SH-SY5Y (cell line): ENCODE data around the gene SNCB.

Source experiments
- GATA2 ChIP-seq: IDR thresholded peaks from 2 replicates; pipeline ENCODE4 v1.6.1; 2011; ENCODE audit warnings: mild to moderate bottlenecking, low read depth, low read length
- GATA3 ChIP-seq: IDR thresholded peaks from 2 replicates; pipeline ENCODE4 v1.6.1; 2011; ENCODE audit warnings: low read depth, mild to moderate bottlenecking, low read length, moderate library complexity

The SNCB gene

DNA sequence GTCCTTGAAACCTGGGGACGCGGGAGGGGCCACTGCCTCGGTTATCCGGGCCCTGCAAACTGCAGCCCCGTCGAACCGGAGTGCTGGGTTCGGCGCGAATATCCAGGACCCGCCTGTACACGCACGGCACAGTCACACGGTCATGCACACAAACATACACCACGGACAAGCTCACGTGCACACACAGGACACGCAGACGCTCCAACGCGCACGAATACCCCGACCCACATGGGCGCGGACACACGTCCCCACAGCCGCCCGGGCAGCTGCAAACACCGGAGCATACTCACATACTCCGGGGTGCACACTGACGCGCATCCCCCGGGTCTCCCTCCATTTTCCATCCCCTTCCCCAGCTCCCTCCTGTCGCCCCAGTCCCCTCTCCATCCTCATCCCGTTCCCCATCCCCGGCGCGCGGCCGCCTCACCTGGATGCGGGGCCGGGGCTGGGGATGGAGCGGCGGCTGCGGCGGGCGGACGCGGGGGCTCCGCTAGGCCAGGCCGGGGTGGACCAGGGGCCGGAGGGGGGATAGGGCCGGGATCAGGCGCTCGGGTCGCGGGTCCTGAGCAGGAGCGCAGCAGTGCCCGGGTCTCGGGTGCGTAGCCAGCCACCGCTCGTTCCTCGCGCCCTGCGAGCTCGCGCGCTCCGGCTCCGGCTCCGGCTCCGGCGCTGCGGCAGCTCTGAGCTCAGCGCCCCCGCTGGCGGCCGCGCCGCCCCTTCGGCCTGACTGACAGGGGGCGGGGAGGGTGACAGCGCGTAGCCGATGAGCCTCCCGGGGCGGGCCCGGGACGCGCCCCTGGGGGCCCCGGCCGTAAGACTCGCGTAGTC lies at the start of gene SNCB, which contains the start of gene EIF4E1B:
TSS of gene SNCB (minus strand) at position 682 of the 828 bp plus-strand sequence. CDS start 880 bp downstream, outside the sequence.
TSS of gene EIF4E1B (plus strand) at position 823 of the 828 bp plus-strand sequence. CDS start 12,113 bp downstream, outside the sequence.
- TF ChIP-seq GATA2 (no peak), GATA3 (no peak)

DNA sequence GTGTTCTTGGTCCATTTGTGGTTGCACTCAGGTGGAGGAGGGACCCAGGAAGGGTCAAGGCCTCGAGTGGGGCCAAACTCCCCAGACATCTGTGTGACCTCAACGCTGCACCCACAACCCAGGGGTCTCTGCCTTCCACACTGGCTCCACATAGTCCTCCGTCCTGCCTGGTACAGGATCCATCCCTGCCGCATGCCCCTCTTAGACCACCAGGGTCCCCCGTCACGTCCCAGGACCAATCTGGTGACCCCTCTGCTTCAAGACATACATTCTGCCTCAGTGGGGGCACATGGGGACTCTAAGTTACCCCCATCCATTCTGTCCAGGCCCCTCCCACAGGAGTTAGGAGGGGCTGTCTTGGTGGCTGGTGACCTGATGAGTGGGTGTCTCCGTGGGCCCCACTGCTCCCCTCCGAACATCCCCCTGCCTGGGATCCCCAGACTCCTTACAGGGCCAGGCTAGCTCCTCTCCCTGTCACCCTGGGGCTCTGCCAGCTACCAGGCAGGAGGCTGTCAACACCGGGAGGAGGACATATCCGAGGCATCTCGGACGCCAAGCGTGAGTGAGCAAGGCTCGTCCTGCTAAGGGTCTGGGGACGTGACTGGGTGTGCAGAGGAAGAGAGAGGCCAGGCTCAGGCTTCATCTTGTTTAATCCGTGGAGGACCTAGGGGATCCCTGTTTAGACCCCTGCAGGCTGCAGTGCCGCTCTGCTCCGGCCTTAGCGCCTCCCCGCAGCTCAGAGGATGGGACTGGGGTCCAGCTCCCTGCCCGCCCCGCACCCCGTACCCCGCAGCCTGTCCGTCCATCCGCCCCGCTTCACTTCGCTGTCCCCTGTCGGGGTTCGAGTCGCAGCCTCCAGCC lies 49.3 kb upstream of the SNCB start:
- no peak for TF ChIP-seq GATA3
- TF ChIP-seq GATA2: no peak

DNA sequence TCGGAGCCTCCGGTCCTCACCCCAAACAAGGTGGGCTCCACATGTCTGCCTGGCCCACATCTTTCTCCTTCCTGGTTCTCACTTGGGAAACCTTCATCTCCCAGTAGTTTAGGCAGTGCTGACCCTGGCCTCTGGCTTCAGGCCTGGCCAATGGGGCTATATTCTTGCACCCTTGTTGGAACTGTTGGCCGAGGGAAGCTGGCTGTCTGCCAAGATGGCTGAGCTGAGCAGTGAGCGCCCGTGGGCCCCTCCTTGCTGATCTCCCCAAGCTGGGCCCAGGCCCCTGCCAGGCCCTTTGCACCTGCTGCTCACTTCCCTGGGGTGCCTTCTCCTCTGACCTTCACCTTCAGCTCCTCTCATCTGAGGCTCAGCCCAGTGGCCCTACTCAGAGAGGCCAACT lies 48.2 kb upstream of the SNCB start:
- TF ChIP-seq GATA2: no peak
- TF ChIP-seq GATA3: no peak

DNA sequence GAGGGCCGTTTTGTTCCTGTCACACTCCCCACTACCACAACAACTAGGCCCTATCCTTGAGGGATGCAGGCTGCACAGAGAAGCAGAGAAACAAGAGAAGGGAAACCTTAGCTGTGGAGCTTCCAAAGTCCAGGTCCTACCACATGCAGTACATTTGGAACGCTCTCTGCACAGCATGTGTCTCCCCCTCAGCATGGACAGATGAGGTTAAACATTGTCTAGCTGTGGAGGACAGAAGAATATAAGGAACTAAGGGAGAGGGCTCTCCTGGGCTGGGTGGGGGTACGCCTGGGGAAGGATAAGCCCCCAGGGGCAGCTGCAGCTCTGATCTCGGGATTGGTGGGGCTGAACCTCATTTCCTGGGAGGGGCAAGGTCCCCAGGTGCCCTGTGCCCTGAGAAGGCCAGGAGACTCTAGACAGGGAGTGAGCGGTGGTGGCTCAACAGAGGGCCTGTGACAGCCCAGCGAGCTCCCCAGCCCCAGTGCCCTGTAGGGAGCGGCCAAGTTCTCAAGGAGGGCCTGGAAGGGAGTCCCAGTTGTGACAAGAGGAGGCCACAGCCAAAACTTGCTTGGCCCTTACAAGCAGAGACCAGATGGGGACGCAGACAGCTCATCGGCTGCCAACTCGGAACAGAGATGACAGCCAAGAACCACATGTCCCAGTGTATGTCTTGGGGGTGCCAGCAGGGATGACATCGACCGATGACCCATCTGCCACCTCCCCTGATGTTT lies 47.0 kb upstream of the SNCB start:
- TF ChIP-seq GATA3 (no peak), GATA2 (no peak)

DNA sequence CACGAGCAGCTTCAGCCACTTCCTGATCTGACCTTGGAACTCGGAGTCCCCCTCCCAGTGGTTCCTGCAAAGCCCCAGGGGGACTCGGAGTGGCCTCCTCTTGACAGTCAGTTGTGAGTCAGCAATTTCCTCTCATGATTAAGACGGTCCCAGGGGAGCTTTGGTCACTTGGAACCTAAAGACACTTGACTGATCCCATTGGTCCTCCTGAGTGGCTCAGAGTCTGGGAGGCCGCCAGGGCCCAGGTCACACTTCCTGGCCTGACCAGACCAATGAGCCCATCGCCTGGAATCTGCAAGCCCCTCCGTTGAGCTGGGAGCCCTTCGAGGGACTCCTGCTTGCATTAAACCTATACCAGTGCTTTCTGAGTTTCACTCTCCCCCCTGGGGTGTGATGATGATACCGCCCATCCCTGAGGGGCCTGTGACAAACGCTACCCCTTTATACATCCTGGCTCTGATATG lies 46.1 kb upstream of the SNCB start:
- no peak for TF ChIP-seq GATA3
- TF ChIP-seq GATA2: no peak

DNA sequence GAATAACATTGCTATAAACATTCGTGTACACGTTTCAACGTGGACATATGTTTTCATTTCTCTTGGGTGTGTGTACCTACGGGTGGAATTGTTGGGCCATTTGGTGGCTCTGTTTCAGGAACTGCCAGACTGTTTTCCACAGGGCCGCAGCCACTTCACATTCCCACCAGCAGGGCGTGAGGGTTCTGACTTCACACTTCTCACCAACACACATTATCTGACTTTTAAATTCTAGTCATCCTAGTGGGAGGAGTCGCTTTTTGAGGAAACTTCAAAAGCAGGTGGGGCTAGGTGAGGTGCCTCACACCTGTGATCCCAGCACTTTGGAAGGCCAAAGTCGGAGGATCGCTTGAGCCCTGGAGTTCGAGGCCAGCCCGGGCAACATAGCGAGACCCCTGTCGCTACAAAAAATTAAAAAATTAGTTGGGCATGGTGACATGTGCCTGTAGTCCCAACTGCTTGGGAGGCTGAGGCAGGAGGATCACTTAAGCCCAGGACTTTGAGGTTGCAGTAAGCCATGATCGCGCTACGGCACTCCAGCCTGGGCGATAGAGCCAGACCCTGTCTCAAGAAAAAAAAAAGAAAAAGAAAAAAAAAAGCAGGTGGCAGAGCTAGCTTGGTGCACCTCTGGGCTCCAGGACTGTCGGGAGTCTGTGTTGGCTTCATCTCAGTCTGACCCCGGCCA lies 45.5 kb upstream of the SNCB start:
- TF ChIP-seq GATA2 (no peak), GATA3 (no peak)

DNA sequence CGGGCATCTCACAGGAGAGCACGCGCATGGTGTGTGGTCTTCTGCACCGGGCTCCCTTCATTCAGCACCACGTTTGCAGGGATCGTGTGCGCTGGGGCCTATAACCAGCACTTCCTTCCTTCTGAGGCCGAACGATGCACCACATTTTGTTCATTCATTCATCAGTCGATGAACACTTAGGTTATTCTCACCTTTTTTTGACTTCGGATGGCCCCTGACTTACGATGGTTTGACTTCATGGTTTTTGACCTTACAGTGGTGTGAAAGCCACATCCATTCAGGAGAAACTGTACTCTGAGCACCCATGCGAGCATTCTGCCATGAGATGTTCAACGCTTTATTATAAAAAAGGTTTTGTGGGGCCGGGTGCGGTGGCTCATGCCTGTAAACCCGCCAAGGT lies 44.5 kb upstream of the SNCB start:
- TF ChIP-seq GATA2 (no peak), GATA3 (no peak)

DNA sequence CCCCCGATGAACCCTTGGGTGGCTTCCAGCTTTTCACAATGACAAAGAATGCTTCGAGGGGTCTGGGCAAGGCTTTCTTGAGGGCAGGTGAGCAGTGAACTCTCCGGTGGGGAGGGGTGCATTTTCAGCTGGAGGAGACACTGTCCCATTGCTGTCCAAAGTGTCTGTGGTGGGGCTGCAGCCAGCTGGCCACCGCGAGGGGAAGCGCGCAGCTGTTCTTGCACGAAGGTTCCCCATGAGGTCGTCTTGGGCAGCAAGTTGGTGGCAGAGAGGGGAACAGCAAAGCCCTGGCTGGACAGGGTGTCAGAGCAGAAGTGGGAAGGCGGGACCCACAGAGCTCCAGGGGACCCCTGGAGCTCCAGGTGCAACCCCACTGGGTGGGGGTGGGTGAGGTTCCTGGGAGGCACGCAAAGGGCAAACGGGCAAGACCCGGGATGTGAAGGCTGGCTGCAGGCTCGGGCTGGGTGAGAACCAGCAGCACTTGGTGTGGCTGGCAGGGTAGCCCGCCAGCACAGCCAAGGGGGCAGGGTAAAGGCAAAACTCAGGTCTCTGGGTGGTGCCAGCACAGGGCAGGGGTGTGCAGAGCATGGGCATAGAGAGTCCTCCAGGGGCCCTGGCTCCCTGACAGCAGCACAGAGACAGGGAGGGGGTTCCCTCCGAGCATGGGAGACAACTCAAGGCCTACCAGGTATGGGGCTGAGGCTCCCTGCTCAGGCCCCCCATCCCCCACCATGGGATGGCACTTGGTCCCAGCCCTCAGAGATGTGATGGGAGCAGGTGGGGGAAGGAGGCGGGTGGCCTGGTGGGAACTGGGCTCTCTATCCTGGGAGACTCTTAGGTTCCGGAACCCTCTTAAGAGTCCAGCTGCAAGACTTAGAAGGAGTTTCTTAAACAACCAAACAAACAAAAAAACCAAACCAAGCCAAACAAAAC lies 43.6 kb upstream of the SNCB start:
- TF ChIP-seq GATA3: no peak
- TF ChIP-seq GATA2: no peak

DNA sequence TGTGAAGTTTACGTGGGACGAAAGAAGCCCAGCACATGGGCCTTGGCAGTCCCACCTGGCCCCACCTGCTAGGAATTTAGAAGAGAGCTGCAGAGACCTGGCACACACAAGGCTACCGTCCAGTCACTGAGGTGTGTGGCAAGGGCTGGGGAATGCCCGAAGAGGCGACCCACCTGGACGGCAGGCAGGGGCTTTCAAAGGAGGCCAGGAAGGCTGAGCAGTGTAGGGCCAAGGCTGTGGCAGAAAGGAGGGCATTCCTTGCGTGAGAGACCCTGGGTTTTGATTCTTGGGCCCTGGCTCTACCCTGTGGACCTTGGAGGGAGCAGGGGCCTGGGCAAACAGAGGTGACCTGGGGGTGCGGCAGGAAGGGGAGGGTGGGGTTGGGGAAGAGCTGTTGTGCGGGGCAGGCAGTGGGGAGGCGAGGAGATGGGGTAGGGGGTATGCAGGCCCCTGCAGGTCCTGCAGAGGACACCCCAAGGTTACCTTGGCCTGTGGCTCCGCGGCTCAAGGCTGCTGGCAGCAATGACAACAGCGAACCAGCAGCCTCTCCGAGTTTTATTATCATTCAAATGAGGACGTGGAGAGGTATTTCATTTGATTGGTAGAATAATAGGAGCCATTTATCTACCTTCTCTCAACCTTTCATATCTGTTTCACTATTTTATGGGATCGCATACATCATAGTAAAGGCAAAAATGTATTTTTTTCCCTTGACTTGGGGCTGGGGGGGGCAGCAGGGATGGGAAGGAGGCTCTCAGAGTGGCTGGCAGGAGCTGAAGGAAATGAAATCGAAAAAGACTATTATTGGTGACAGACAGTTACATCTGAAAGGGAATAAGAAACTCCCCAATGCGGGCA lies 41.8 kb upstream of the SNCB start:
- TF ChIP-seq GATA3: no peak
- TF ChIP-seq GATA2: no peak

DNA sequence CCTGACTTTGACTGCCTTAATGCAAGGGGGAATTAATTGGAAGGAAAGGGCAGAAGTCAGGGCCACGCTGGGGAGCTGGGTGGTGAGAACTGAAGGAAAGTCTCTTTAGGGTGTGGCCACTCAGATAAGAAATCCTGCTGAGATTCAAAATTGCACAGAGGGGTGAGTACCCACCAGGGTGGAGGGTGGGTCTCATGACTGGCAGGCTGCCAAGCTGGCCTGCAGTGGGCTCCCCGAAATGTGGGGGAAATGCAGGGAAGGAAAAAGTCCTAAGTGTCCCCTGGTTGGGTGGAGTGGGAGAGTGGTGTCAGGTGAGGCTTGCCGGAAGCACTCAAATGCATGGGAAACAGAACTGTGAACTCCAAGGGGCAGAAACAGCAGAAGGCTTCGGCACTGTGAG lies 41.1 kb upstream of the SNCB start:
- TF ChIP-seq GATA3 (no peak), GATA2 (no peak)

DNA sequence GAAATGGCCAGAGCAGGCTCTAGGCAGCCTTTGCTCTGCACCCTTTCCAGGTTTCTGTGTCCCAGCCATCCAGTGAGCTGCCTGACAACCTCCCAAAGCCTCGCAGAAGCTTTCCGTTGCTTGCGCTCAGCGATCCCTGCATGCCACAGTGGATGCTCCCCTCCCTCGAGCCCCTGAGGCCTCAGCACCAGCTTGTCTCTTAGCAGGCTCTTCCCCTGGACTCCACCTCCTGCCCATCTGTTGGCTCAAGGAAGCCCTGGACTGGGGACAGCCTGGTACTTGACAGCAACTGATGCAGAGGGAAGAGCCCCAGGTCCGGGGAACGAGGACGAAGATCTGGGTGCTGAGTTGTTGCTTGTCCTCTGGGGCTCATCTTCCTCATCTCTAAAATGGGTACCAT lies 40.1 kb upstream of the SNCB start:
- no peak for TF ChIP-seq GATA3
- TF ChIP-seq GATA2: no peak
